HCT116 (cell line): ENCODE results near the gene RGS11. TPM values are rescaled to one million over a fixed set of nuclear protein-coding genes. Genes with fewer than 3 reads are reported as not detected.

Experiments
- ATAC-seq: fragments of 200-7000 bp; cut with Tn5 transposase; 2 replicates; pipeline ENCODE4 v1.9.1; 2020; ENCODE audit warnings: mild to moderate bottlenecking, moderate library complexity
- BruUV-seq: library from RNA; stranded (reverse); fragments of 400-500 nt; replicated peaks from 2 replicates; lab custom pipeline; 2021; lab: Mats Ljungman, UMichigan
- CTCF ChIA-PET: fragments of 300-600 bp; sonication (Branson Sonifier 250); formaldehyde crosslinking; loops from one replicate; lab custom pipeline; 2021; ENCODE audit warnings: antibody characterized with exemption; lab: Charles Lee
- POLR2A ChIA-PET: fragments of 300-600, 350-600 bp; sonication (Branson Sonifier 250); formaldehyde crosslinking; loops from one replicate; lab custom pipeline; 2021; ENCODE audit warnings: antibody characterized with exemption; lab: Charles Lee
- RAD21 ChIA-PET, 2 experiments: fragments of 300-600 bp; sonication (Branson Sonifier 250); formaldehyde crosslinking; loops; one replicate each; lab custom pipeline; 2023; ENCODE audit warnings: low total read pairs in 2 of 2; ENCODE audit not compliant: uncharacterized antibody in 2 of 2, unreplicated experiment in 2 of 2, low non-redundant PET in 1 of 2; lab: Charles Lee
- DNase-seq: peaks from one replicate; pipeline ENCODE4 v3.0.0-alpha.2; 2010; ENCODE audit warnings: low read depth, low spot score
- H2AFZ ChIP-seq: fragments of 200-600 bp; shearing (Covaris generic), sonication (generic); 2 replicates; pipeline ENCODE4 v1.6.1; 2017; ENCODE audit warnings: low read depth, mixed run types, mixed read lengths, antibody characterized with exemption, low read length; ENCODE audit not compliant: poor library complexity, severe bottlenecking
- H3K27ac ChIP-seq: 2 replicates; pipeline ENCODE4 v1.5.1; 2012; ENCODE audit warnings: low read depth, low read length
- H3K27me3 ChIP-seq: fragments of 200-600 bp; sonication (generic); 2 replicates; pipeline ENCODE4 v1.6.1; 2016; ENCODE audit warnings: mixed run types, low read length, mixed read lengths; ENCODE audit not compliant: insufficient read depth
- H3K36me3 ChIP-seq, 2 experiments: fragments of 200-500 bp in 1 of 2; fragments of 200-600 bp in 1 of 2; sonication (Bioruptor generic) in 1 of 2; sonication (generic) in 1 of 2; 2 replicates each; pipeline versions ENCODE4 v1.5.1 to v1.6.1; 2014 to 2016; ENCODE audit warnings: low read length in 2 of 2, inconsistent platforms in 1 of 2, mixed read lengths in 1 of 2, mixed run types in 1 of 2; ENCODE audit not compliant: insufficient read depth in 2 of 2, control insufficient read depth in 1 of 2
- H3K4me1 ChIP-seq, 2 experiments: fragments of 200-600 bp in 1 of 2; sonication (generic) in 1 of 2; 2 replicates each; pipeline versions ENCODE4 v1.5.1 to v1.6.1; 2012 to 2017; ENCODE audit warnings: low read length in 2 of 2, inconsistent platforms in 1 of 2, mild to moderate bottlenecking in 1 of 2, mixed read lengths in 1 of 2, mixed run types in 1 of 2, moderate library complexity in 1 of 2; ENCODE audit not compliant: insufficient read depth in 2 of 2, control insufficient read depth in 1 of 2
- H3K4me2 ChIP-seq: fragments of 200-600 bp; sonication (generic); 2 replicates; pipeline ENCODE4 v1.6.1; 2017; ENCODE audit warnings: mixed run types, low read length, mixed read lengths
- H3K4me3 ChIP-seq, 2 experiments: fragments of 200-600 bp in 1 of 2; sonication (generic) in 1 of 2; replicated peaks in 1 of 2; 2 replicates each; pipeline ENCODE4 v1.5.1; 2011 to 2016; ENCODE audit warnings: low read length in 2 of 2, control low read depth in 1 of 2, low read depth in 1 of 2, mild to moderate bottlenecking in 1 of 2, mixed read lengths in 1 of 2, mixed run types in 1 of 2
- H3K79me2 ChIP-seq: fragments of 200-600 bp; sonication (generic); 2 replicates; pipeline ENCODE4 v1.6.1; 2017; ENCODE audit warnings: mild to moderate bottlenecking, mixed run types, low read length, moderate library complexity, mixed read lengths; ENCODE audit not compliant: insufficient read depth
- H3K9ac ChIP-seq: fragments of 200-600 bp; sonication (generic); 2 replicates; pipeline ENCODE4 v1.6.1; 2016; ENCODE audit warnings: low read length, mixed read lengths
- H3K9me2 ChIP-seq: fragments of 200-600 bp; sonication (generic), shearing (Covaris generic); 2 replicates; pipeline ENCODE4 v1.6.1; 2017; ENCODE audit warnings: mixed run types, mild to moderate bottlenecking, moderate library complexity; ENCODE audit not compliant: insufficient read depth
- H3K9me3 ChIP-seq, 2 experiments: fragments of 200-500 bp in 1 of 2; fragments of 200-600 bp in 1 of 2; sonication (Bioruptor generic) in 1 of 2; sonication (generic) in 1 of 2; 2 replicates each; pipeline ENCODE4 v1.6.1; 2014 to 2017; ENCODE audit warnings: low read length in 2 of 2, mixed read lengths in 2 of 2, inconsistent platforms in 1 of 2, low read depth in 1 of 2, mild to moderate bottlenecking in 1 of 2, mixed run types in 1 of 2, moderate library complexity in 1 of 2; ENCODE audit not compliant: control insufficient read depth in 1 of 2, insufficient read depth in 1 of 2
- H4K20me1 ChIP-seq: fragments of 200-600 bp; sonication (generic), shearing (Covaris generic); 2 replicates; pipeline ENCODE4 v1.6.1; 2017; ENCODE audit warnings: mixed run types, mild to moderate bottlenecking, moderate library complexity; ENCODE audit not compliant: insufficient read depth
- CBX3 ChIP-seq: IDR thresholded peaks from 2 replicates; pipeline ENCODE4 v1.6.1; 2012; ENCODE audit warnings: low read depth
- CEBPB ChIP-seq: IDR thresholded peaks from 2 replicates; pipeline ENCODE4 v1.6.1; 2012; ENCODE audit warnings: low read depth
- EGR1 ChIP-seq: IDR thresholded peaks from 2 replicates; pipeline ENCODE4 v1.6.1; 2012; ENCODE audit warnings: low read depth
- ELF1 ChIP-seq: IDR thresholded peaks from 2 replicates; pipeline ENCODE4 v1.6.1; 2012; ENCODE audit warnings: low read depth, borderline replicate concordance
- EZH2 ChIP-seq: fragments of 200-600 bp; sonication (generic); IDR thresholded peaks from 2 replicates; pipeline ENCODE4 v1.6.1; 2017; ENCODE audit warnings: antibody characterized with exemption, mixed run types
- EZH2phosphoT487 ChIP-seq: fragments of 200-600 bp; IDR thresholded peaks from 2 replicates; pipeline ENCODE4 v1.6.1; 2018; ENCODE audit warnings: antibody characterized with exemption, borderline replicate concordance
- FOSL1 ChIP-seq: IDR thresholded peaks from 2 replicates; pipeline ENCODE4 v1.6.1; 2012; ENCODE audit warnings: low read depth
- JUND ChIP-seq: IDR thresholded peaks from 2 replicates; pipeline ENCODE4 v1.6.1; 2012
- POLR2A ChIP-seq: IDR thresholded peaks from 2 replicates; pipeline ENCODE4 v1.7.0; 2011; ENCODE audit warnings: borderline replicate concordance; ENCODE audit not compliant: insufficient read depth, insufficient read length; ENCODE audit errors: extremely low read depth
- POLR2AphosphoS5 ChIP-seq: IDR thresholded peaks from 2 replicates; pipeline ENCODE4 v1.6.1; 2011; ENCODE audit warnings: mild to moderate bottlenecking, low read depth, low read length, moderate library complexity
- RAD21 ChIP-seq: IDR thresholded peaks from 2 replicates; pipeline ENCODE4 v1.6.1; 2012; ENCODE audit warnings: low read depth, mild to moderate bottlenecking
- SIN3A ChIP-seq: IDR thresholded peaks from 2 replicates; pipeline ENCODE4 v1.6.1; 2012; ENCODE audit warnings: low read depth
- SP1 ChIP-seq: IDR thresholded peaks from 2 replicates; pipeline ENCODE4 v1.6.1; 2012; ENCODE audit warnings: low read depth
- SRF ChIP-seq: IDR thresholded peaks from 2 replicates; pipeline ENCODE4 v1.6.1; 2012; ENCODE audit warnings: low read depth
- YY1 ChIP-seq: IDR thresholded peaks from 2 replicates; pipeline ENCODE4 v1.6.1; 2011; ENCODE audit warnings: low read length, low read depth, moderate library complexity, mild to moderate bottlenecking; ENCODE audit not compliant: insufficient replicate concordance; ENCODE audit errors: extremely low read depth
- intact Hi-C: fragments of 100-400 bp; cut with micrococcal nuclease; formaldehyde crosslinking; loops from 2 replicates; pipeline ENCODE4 v1.10.0; 2022
- total RNA-seq: library from RNA; stranded (reverse); gene quantifications from one replicate; pipeline ENCODE4 v1.2.1, GENCODE V29; 2021; ENCODE audit not compliant: unreplicated experiment
- TF ChIP-seq, protein P1 (sequence below): IDR thresholded peaks from 2 replicates; pipeline ENCODE4 v1.6.1; 2012
- TF ChIP-seq, protein P2 (sequence below), 3 experiments: fragments of 200-600 bp in 1 of 3; sonication (generic) in 1 of 3; IDR thresholded peaks in 2 of 3; conservative IDR thresholded peaks in 1 of 3; 2 replicates each; pipeline ENCODE4 v1.5.1; 2012 to 2017; ENCODE audit warnings: low read depth in 2 of 3, low read length in 2 of 3, antibody characterized with exemption in 1 of 3, borderline replicate concordance in 1 of 3, control low read depth in 1 of 3, mild to moderate bottlenecking in 1 of 3, mixed read lengths in 1 of 3, mixed run types in 1 of 3, moderate library complexity in 1 of 3; ENCODE audit not compliant: insufficient read depth in 1 of 3
- TF ChIP-seq, protein P3 (sequence below): IDR thresholded peaks from 2 replicates; pipeline ENCODE4 v1.6.1; 2012
- TF ChIP-seq, protein P4 (sequence below): IDR thresholded peaks from 2 replicates; pipeline ENCODE4 v1.6.1; 2011; ENCODE audit warnings: mild to moderate bottlenecking, low read length, moderate library complexity; ENCODE audit not compliant: insufficient replicate concordance; ENCODE audit errors: extremely low read depth

The RGS11 gene
- total RNA-seq, 1 experiment from 2014 or later = not detected

DNA sequence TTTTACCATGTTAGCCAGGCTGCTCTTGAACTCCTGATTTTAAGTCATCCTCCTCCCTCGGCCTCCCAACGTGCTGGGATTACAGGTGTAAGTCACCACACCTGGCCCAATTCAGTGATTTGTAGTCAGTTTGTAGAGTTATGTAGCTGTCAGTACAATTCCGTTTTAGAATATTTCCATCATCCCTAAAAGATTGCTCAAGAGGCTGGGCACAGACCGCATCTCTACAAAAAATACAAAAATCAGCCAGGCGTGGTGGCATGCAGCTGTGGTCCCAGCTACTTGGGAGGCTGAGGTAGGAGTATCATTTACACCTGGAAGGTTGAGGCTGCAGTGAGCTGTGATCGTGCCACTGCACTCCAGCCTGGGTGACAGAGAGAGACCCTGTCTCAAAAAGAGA lies 20.6 kb downstream of the RGS11 start:
- H4K20me1 ChIP-seq = no peaks in the 10 kb centered on the region
- intact Hi-C loops = no loop called here
- ChIA-PET CTCF (no interaction called here), RAD21 (no interaction called here), POLR2A (no interaction called here)
- H3K9ac ChIP-seq = no peak overlapping the region
- H3K9me3 ChIP-seq = no peaks in the 10 kb centered on the region
- no TSS peak for BruUV-seq
- no peak overlapping the region for H3K27ac ChIP-seq
- no peak overlapping the region for H2AFZ ChIP-seq
- TF ChIP-seq ELF1 (no peak), SP1 (no peak), POLR2A (no peak), POLR2AphosphoS5 (no peak), YY1 (no peak), RAD21 (no peak), CBX3 (no peak), EZH2phosphoT487 (no peak), SRF (no peak), EGR1 (no peak)
- TF ChIP-seq, protein P1, sequence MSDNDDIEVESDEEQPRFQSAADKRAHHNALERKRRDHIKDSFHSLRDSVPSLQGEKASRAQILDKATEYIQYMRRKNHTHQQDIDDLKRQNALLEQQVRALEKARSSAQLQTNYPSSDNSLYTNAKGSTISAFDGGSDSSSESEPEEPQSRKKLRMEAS = no peak
- H3K79me2 ChIP-seq = no peaks in the 10 kb centered on the region
- H3K4me2 ChIP-seq = no peak overlapping the region
- no peaks in the 10 kb centered on the region for H3K9me2 ChIP-seq
- ATAC-seq (no peak), DNase-seq (no peak)
- H3K27me3 ChIP-seq = no peaks in the 10 kb centered on the region
- H3K4me3 ChIP-seq = no peak overlapping the region
- H3K36me3 ChIP-seq = no peaks in the 10 kb centered on the region
- no peaks in the 10 kb centered on the region; a peak in 1 of 4 replicates for H3K4me1 ChIP-seq

DNA sequence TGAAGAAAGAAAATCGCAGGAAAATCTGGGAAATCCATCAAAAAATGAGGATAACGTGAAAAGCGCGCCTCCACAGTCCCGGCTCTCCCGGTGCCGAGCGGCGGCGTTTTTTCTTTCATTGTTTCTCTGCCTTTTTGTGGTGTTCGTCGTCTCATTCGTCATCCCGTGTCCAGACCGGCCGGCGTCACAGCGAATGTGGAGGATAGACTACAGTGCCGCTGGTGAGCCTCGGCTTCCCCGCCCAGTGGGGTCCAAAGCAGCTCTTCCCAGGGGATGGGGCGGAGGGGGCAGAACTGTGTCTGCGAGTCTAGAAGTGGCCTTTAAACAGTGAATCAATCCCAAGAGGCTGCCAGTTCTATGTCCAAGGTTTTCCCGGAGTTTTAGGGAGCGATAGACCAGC lies 21.3 kb downstream of the RGS11 start:
- Histone ChIP-seq H3K27ac (no peak overlapping the region), H4K20me1 (no peaks in the 10 kb centered on the region), H3K9ac (no peak overlapping the region), H3K4me1 (no peaks in the 10 kb centered on the region; a peak in 1 of 4 replicates), H3K9me3 (no peaks in the 10 kb centered on the region), H3K79me2 (no peaks in the 10 kb centered on the region), H3K9me2 (no peaks in the 10 kb centered on the region), H3K36me3 (no peaks in the 10 kb centered on the region), H3K4me3 (no peak overlapping the region), H2AFZ (no peak overlapping the region), H3K27me3 (no peaks in the 10 kb centered on the region), H3K4me2 (no peak overlapping the region)
- ChIA-PET CTCF (no interaction called here), RAD21 (no interaction called here), POLR2A (no interaction called here)
- ATAC-seq (no peak), DNase-seq (no peak)
- intact Hi-C loops = no loop called here
- BruUV-seq = no TSS peak
- TF ChIP-seq, protein P2, sequence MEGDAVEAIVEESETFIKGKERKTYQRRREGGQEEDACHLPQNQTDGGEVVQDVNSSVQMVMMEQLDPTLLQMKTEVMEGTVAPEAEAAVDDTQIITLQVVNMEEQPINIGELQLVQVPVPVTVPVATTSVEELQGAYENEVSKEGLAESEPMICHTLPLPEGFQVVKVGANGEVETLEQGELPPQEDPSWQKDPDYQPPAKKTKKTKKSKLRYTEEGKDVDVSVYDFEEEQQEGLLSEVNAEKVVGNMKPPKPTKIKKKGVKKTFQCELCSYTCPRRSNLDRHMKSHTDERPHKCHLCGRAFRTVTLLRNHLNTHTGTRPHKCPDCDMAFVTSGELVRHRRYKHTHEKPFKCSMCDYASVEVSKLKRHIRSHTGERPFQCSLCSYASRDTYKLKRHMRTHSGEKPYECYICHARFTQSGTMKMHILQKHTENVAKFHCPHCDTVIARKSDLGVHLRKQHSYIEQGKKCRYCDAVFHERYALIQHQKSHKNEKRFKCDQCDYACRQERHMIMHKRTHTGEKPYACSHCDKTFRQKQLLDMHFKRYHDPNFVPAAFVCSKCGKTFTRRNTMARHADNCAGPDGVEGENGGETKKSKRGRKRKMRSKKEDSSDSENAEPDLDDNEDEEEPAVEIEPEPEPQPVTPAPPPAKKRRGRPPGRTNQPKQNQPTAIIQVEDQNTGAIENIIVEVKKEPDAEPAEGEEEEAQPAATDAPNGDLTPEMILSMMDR (IDR thresholded peaks at IDR 0.05 in 2 of 3, conservative IDR thresholded peaks at IDR 0.05 in 1 of 3; ENCODE audit: borderline replicate concordance in 1 of 3, insufficient read depth in 1 of 3, low read depth in 2 of 3, low read length in 2 of 3) = no peak
- no peak for TF ChIP-seq EGR1
- no peak for TF ChIP-seq CEBPB
- no peak for TF ChIP-seq JUND
- TF ChIP-seq SRF = no peak
- TF ChIP-seq ELF1 = no peak
- no peak for TF ChIP-seq EZH2
- TF ChIP-seq, protein P3, sequence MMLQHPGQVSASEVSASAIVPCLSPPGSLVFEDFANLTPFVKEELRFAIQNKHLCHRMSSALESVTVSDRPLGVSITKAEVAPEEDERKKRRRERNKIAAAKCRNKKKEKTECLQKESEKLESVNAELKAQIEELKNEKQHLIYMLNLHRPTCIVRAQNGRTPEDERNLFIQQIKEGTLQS = no peak
- TF ChIP-seq, protein P1 = no peak
- TF ChIP-seq, protein P4, sequence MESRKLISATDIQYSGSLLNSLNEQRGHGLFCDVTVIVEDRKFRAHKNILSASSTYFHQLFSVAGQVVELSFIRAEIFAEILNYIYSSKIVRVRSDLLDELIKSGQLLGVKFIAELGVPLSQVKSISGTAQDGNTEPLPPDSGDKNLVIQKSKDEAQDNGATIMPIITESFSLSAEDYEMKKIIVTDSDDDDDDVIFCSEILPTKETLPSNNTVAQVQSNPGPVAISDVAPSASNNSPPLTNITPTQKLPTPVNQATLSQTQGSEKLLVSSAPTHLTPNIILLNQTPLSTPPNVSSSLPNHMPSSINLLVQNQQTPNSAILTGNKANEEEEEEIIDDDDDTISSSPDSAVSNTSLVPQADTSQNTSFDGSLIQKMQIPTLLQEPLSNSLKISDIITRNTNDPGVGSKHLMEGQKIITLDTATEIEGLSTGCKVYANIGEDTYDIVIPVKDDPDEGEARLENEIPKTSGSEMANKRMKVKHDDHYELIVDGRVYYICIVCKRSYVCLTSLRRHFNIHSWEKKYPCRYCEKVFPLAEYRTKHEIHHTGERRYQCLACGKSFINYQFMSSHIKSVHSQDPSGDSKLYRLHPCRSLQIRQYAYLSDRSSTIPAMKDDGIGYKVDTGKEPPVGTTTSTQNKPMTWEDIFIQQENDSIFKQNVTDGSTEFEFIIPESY = no peak
- TF ChIP-seq POLR2A = no peak
- no peak for TF ChIP-seq FOSL1
- TF ChIP-seq SIN3A = no peak
